DLD1 (cell line): ENCODE data around the gene SPTB.
"Not testable (repeated sequence)": the region's sequence is repeated elsewhere in the genome, so short reads cannot be mapped to it uniquely, and the experiment has no call there.

Source experiments
- in situ Hi-C: cut with HindIII; loops from 2 replicates; pipeline ENCODE4 v1.10.0; 2017; ENCODE audit warnings: low sequenced_read_pairs

Gene SPTB

GRCh38 chr14:64879635-64880220, at the start of gene SPTB:
TSS of gene SPTB (minus strand) at chr14:64879907. CDS start at chr14:64823094, 56,813 bp downstream.
- in situ Hi-C loops, result loop anchor here (25.0 kb wide), 1 partner anchor 92 kb away; no protein-coding TSS in a partner anchor

- in situ Hi-C loops, result no loop called here
These were observed 49.3 kb upstream of the SPTB start for GRCh38 chr14:64929014-64929359.

- in situ Hi-C loops, result no loop called here
These were observed 48.7 kb upstream of the SPTB start for GRCh38 chr14:64928239-64929013.

GRCh38 chr14:64927031-64927430, 47.3 kb upstream of the SPTB start:
- in situ Hi-C loops, result no loop called here

- in situ Hi-C loops, result no loop called here
These were observed 46.8 kb upstream of the SPTB start for GRCh38 chr14:64926398-64926995.

GRCh38 chr14:64923015-64923414, 43.3 kb upstream of the SPTB start:
- in situ Hi-C loops, result no loop called here

- in situ Hi-C loops, result no loop called here
These were observed 40.8 kb upstream of the SPTB start for GRCh38 chr14:64920465-64920864.

GRCh38 chr14:64919618-64920017, 39.9 kb upstream of the SPTB start:
- in situ Hi-C loops, result no loop called here

- in situ Hi-C loops, result no loop called here
These were observed 39.5 kb upstream of the SPTB start for GRCh38 chr14:64919215-64919614.

GRCh38 chr14:64918216-64918615, 38.5 kb upstream of the SPTB start:
- in situ Hi-C loops, result no loop called here

- in situ Hi-C loops, result no loop called here
These were observed 36.1 kb upstream of the SPTB start for GRCh38 chr14:64915797-64916196.

- in situ Hi-C loops, result no loop called here
These were observed 35.3 kb upstream of the SPTB start for GRCh38 chr14:64915029-64915424.

GRCh38 chr14:64914237-64915028, 34.7 kb upstream of the SPTB start, which contains the start of gene CHURC1:
TSS of gene CHURC1 (plus strand) at chr14:64914455. CDS start at chr14:64914496, 41 bp downstream.
- in situ Hi-C loops, result no loop called here

GRCh38 chr14:64913477-64913876, 33.8 kb upstream of the SPTB start:
- in situ Hi-C loops, result not testable (repeated sequence)

GRCh38 chr14:64912261-64912660, 32.6 kb upstream of the SPTB start:
- in situ Hi-C loops, result no loop called here

GRCh38 chr14:64910847-64911495, 31.3 kb upstream of the SPTB start:
- in situ Hi-C loops, result no loop called here

- in situ Hi-C loops, result no loop called here
These were observed 26.3 kb upstream of the SPTB start for GRCh38 chr14:64906022-64906421.

GRCh38 chr14:64899958-64900357, 20.3 kb upstream of the SPTB start:
- in situ Hi-C loops, result loop anchor here (25.0 kb wide), 1 partner anchor 113 kb away; no protein-coding TSS in a partner anchor

GRCh38 chr14:64891839-64892375, 12.2 kb upstream of the SPTB start:
- in situ Hi-C loops, result loop anchor here (25.0 kb wide), 1 partner anchor 105 kb away; no protein-coding TSS in a partner anchor

GRCh38 chr14:64891173-64891838, 11.6 kb upstream of the SPTB start:
- in situ Hi-C loops, result loop anchor here (25.0 kb wide), 1 partner anchor 104 kb away; no protein-coding TSS in a partner anchor
